Glomerular endothelial cell (primary cell): ENCODE measurements around the gene CCDC116. TPM values are rescaled to one million over a fixed set of nuclear protein-coding genes. Genes with fewer than 3 reads are reported as not detected.

Experiments
- DNase-seq: peaks from one replicate; pipeline ENCODE4 v3.0.0-alpha.2; 2011; ENCODE audit warnings: low read depth, low spot score; ENCODE audit errors: extremely low read depth
- total RNA-seq: library from RNA; depleted of rRNA; stranded (reverse); fragments of >200 nt; gene quantifications from 2 replicates; pipeline ENCODE4 v1.2.3, GENCODE V29; 2015

The CCDC116 gene
- total RNA-seq, 1 donor from 2014 or later = 0.35 TPM

DNA sequence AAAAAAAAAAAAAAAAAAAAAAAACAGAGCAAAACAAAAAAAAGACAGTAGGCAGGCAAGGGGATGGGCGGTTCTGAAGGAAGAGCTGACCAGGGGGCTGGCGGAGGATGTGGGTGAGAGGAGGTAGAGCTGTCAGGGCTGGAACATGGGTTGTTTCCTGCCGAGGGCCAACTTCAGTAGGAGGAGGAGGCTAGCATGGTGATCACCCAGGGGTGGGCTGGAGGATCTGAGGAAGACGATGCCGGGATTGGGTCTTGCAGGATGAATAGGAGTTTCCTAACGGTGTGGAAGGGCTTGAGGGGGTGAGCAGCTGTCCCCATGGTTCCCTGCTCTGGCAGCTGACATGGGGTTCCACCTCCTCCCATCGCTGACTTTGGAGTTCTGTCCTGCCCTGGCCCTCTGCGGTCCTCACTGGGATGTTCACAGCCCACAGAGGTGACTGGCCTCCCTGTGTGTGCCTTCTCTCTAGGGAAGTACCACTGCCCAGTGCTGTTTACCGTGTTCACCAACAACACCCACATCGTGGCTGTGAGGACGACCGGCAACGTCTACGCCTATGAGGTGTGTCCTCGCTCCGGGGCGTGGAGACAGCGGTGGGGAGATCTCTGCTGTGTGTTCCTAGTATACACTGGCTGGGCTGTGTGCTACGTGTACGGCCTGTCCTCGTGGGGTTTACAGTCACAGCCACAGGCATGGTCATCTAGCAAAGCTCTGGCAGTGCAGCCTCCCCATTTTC, 48.4 kb downstream of the CCDC116 start:
- DNase-seq = no peak

- DNase-seq = no peak
These were observed 49.2 kb downstream of the CCDC116 start for GRCh38 chr22:21681566-21682370.

GRCh38 chr22:21682385-21683175, 50.0 kb downstream of the CCDC116 start:
- DNase-seq = no peak

DNA sequence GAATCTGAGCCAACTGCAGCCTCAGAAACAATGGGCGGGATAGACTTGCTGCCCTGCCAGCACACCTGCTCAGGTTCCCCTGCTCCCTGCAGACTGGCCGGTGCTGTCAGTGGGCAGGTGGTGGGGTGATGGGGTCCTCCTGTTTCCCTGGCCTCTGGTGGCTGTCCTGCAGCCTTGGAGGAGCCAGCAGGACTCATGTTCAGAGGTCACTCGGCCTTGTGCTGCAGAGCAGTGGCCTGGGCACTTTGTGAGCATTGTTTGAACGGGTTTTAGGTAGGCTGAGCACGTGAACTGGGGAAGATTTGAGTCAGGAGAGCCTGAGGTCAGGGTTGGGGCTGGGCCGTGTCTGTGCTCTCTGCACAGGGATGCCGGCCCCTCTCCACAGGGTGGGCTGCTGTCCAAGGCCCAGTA, 50.8 kb downstream of the CCDC116 start:
- DNase-seq = no peak

DNA sequence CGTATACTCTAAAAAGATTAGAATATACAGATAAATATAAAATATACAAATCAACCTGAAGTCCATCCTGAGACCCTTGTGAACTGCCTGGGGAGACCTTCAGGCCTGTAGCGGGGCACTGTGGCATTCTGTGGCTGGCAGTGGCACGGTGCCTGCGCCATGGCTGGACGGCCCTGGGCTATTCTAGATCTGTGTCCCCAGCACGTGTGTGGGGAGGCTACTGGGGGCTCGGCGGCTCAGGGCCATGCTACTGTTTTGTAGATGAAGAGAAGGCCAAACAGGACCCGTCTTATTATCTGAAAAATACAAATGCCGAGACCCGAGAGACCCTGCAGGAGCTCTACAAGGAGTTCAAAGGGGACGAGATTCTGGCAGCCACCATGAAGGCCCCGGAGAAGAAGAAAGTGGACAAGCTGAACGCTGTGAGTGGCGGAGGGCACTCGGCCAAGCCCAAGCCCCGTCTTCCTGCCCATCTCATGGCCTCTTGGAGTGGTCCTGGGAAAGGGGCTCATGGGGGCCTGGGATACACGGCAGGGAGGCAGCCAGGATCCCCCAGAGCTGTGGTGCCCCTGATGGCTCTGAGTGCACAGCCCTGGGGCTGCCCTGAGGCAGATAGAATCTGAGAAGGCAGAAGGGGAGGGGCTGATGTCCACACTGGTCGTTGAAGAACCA, 52.1 kb downstream of the CCDC116 start:
- no peak for DNase-seq

- DNase-seq = no peak
These were observed 52.6 kb downstream of the CCDC116 start for GRCh38 chr22:21685164-21685513.

DNA sequence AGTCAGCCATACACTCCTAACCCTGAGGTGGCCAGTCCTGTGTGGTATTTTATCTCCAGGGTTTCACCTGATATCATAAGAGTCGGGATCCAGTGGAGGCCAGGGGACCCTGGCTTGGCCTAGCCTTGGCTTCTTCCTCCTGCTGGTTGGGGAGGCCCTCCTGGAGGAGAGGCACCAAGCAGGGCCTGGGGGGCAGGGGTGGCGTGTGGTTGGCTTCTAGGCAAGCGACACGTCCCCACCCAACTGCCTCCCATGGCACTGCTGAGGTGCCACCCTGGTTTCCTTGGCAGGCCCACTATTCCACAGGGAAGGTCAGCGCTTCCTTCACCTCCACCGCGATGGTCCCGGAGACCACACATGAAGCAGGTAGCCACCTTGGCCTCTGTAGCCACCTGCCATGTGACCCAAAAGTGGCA, 53.6 kb downstream of the CCDC116 start:
- DNase-seq = no peak

Other genes with a start within 250 kb of the CCDC116 start
- gene RIMBP3B, start 249.0 kb upstream of the CCDC116 start, total RNA-seq = 0.06 TPM in 1 of 2 replicates, not detected in the other
- gene HIC2, start 215.4 kb upstream of the CCDC116 start, total RNA-seq = 4.3 and 6.2 TPM in 2 replicates
- gene TMEM191C, start 165.4 kb upstream of the CCDC116 start, total RNA-seq = 1.2 and 2.8 TPM in 2 replicates
- gene RIMBP3C, start 81.3 kb upstream of the CCDC116 start, total RNA-seq = 0.44 TPM in 1 of 2 replicates, not detected in the other
- 87.1 and 87.5 TPM in 2 replicates for gene UBE2L3, start 65.0 kb upstream of the CCDC116 start, total RNA-seq
- 46.8 and 47.4 TPM in 2 replicates for gene YDJC, start 2.7 kb upstream of the CCDC116 start, total RNA-seq
- 54.7 and 56.6 TPM in 2 replicates for gene SDF2L1, start 9.5 kb downstream of the CCDC116 start, total RNA-seq
- gene PPIL2, start 33.3 kb downstream of the CCDC116 start, total RNA-seq = 29.2 and 44.7 TPM in 2 replicates
- gene YPEL1, start 103.0 kb downstream of the CCDC116 start, total RNA-seq = 5.0 and 8.7 TPM in 2 replicates
- gene MAPK1, start 234.9 kb downstream of the CCDC116 start, total RNA-seq = 71.1 and 81.8 TPM in 2 replicates